HepG2 (cell line): ENCODE results near the gene COMMD7. TPM values are rescaled to one million over a fixed set of nuclear protein-coding genes. Genes with fewer than 3 reads are reported as not detected.

ENCODE experiments used
- ATM ChIP-seq: fragments of 450-650 bp; IDR thresholded peaks from 2 replicates; pipeline ENCODE4 v1.7.1; 2017; ENCODE audit warnings: mild to moderate bottlenecking, borderline replicate concordance
- CBFB ChIP-seq: sonication (generic); formaldehyde crosslinking; IDR thresholded peaks from 2 replicates; pipeline ENCODE4 v1.4.0; 2020; ENCODE audit warnings: missing genetic modification reagents
- CEBPB ChIP-seq: IDR thresholded peaks from 2 replicates; pipeline ENCODE4 v1.6.1; 2011; ENCODE audit warnings: low read depth, low read length, improper control_type of control experiment, borderline replicate concordance
- FOXJ3 ChIP-seq: sonication (generic); formaldehyde crosslinking; IDR thresholded peaks from 2 replicates; pipeline ENCODE4 v1.4.0; 2020; ENCODE audit warnings: missing genetic modification reagents, mild to moderate bottlenecking, borderline replicate concordance
- FOXP1 ChIP-seq, 2 experiments: fragments of 450-650 bp in 1 of 2; IDR thresholded peaks; 2 replicates each; pipeline ENCODE4 v1.6.1; 2017 to 2018; ENCODE audit warnings: antibody characterized with exemption in 1 of 2
- HNRNPL ChIP-seq: fragments of 200-400 bp; formaldehyde crosslinking; IDR thresholded peaks from 2 replicates; pipeline ENCODE4 v1.6.1; 2017; ENCODE audit warnings: mild to moderate bottlenecking, low read depth, low read length
- MIER3 ChIP-seq: IDR thresholded peaks from 2 replicates; pipeline ENCODE4 v1.6.1; 2016; ENCODE audit warnings: missing compliant biosample characterization, borderline replicate concordance
- MTA1 ChIP-seq: sonication (generic); formaldehyde crosslinking; IDR thresholded peaks from 2 replicates; pipeline ENCODE4 v1.4.0; 2020; ENCODE audit warnings: missing genetic modification reagents, mild to moderate bottlenecking, borderline replicate concordance
- PHF20 ChIP-seq: sonication (generic); formaldehyde crosslinking; IDR thresholded peaks from 2 replicates; pipeline ENCODE4 v1.5.0; 2020; ENCODE audit warnings: mild to moderate bottlenecking, missing genetic modification reagents
- PRPF4 ChIP-seq: fragments of 200-400 bp; formaldehyde crosslinking; IDR thresholded peaks from 2 replicates; pipeline ENCODE4 v1.6.1; 2016; ENCODE audit warnings: low read length, low read depth; ENCODE audit not compliant: poor library complexity, severe bottlenecking
- REST ChIP-seq, 2 experiments: IDR thresholded peaks; 2 replicates each; pipeline ENCODE4 v1.6.1; 2011 to 2012; ENCODE audit warnings: low read length in 2 of 2, borderline replicate concordance in 1 of 2, low read depth in 1 of 2, mild to moderate bottlenecking in 1 of 2, moderate library complexity in 1 of 2
- SUZ12 ChIP-seq: fragments of 150-350 bp; IDR thresholded peaks from 2 replicates; pipeline ENCODE4 v1.6.1; 2014; ENCODE audit warnings: low read depth, low read length
- TEAD3 ChIP-seq: optimal IDR thresholded peaks from 2 replicates; pipeline ENCODE3; 2016; ENCODE audit warnings: borderline replicate concordance
- ZNF101 ChIP-seq: sonication (generic); formaldehyde crosslinking; IDR thresholded peaks from 2 replicates; pipeline ENCODE4 v1.4.0; 2020; ENCODE audit warnings: mild to moderate bottlenecking, low read depth, missing genetic modification reagents, borderline replicate concordance
- ZNF143 ChIP-seq: sonication (generic); formaldehyde crosslinking; IDR thresholded peaks from 2 replicates; pipeline ENCODE4 v1.4.0; 2020; ENCODE audit warnings: missing genetic modification reagents
- ZNF160 ChIP-seq: sonication (generic); formaldehyde crosslinking; IDR thresholded peaks from 2 replicates; pipeline ENCODE4 v1.8.0; 2022; ENCODE audit warnings: mild to moderate bottlenecking, inconsistent platforms, missing genetic modification reagents
- ZNF24 ChIP-seq: fragments of 450-650 bp; IDR thresholded peaks from 2 replicates; pipeline ENCODE4 v1.6.1; 2017; ENCODE audit warnings: antibody characterized with exemption, mild to moderate bottlenecking
- ZNF570 ChIP-seq: sonication (generic); formaldehyde crosslinking; IDR thresholded peaks from 2 replicates; pipeline ENCODE4 v1.4.0; 2020; ENCODE audit warnings: mild to moderate bottlenecking, missing genetic modification reagents, borderline replicate concordance
- ZNF878 ChIP-seq: sonication (generic); formaldehyde crosslinking; IDR thresholded peaks from 2 replicates; pipeline ENCODE4 v1.8.1; 2023; ENCODE audit warnings: mild to moderate bottlenecking, missing genetic modification reagents, moderate library complexity
- polyA plus RNA-seq, 8 experiments: library from polyadenylated mRNA; depleted of rRNA in 3 of 8; stranded (reverse) in 7 of 8; unstranded in 1 of 8; fragments of >200 nt; fragmentation: Illumina TruSeq in 4 of 8; extraction: Trizol in 4 of 8; gene quantifications; 2 replicates each; pipeline versions ENCODE4 v1.2.1 to v1.2.3, GENCODE V29; 2011 to 2016; ENCODE audit warnings: low read depth in 4 of 8, missing spikeins in 1 of 8, mixed read lengths in 1 of 8; ENCODE audit not compliant: insufficient read depth in 1 of 8
- total RNA-seq, 5 experiments: library from RNA; depleted of rRNA; stranded (reverse); fragments of >200 nt; fragmentation: Illumina TruSeq; extraction: Trizol; gene quantifications; 2 replicates each; pipeline ENCODE4 v1.2.3, GENCODE V29; 2016; ENCODE audit warnings: low read depth in 1 of 5
- TF ChIP-seq, protein P1 (sequence below): sonication (generic); formaldehyde crosslinking; IDR thresholded peaks from 2 replicates; pipeline ENCODE4 v1.8.0; 2022; ENCODE audit warnings: mild to moderate bottlenecking, missing genetic modification reagents, borderline replicate concordance
- TF ChIP-seq, protein P2 (sequence below): sonication (generic); formaldehyde crosslinking; IDR thresholded peaks from 2 replicates; pipeline ENCODE4 v1.9.0; 2022; ENCODE audit warnings: missing genetic modification reagents, mild to moderate bottlenecking, borderline replicate concordance
- TF ChIP-seq, protein P3 (sequence below): fragments of 450-650 bp; IDR thresholded peaks from 2 replicates; pipeline ENCODE4 v1.6.1; 2017

COMMD7 gene
- total and polyA plus RNA-seq, 2 of the 13 experiments (the other 11 are each of a cell fraction or from before 2014, with no cell fraction given), result 42.1 to 53.3 TPM

DNA sequence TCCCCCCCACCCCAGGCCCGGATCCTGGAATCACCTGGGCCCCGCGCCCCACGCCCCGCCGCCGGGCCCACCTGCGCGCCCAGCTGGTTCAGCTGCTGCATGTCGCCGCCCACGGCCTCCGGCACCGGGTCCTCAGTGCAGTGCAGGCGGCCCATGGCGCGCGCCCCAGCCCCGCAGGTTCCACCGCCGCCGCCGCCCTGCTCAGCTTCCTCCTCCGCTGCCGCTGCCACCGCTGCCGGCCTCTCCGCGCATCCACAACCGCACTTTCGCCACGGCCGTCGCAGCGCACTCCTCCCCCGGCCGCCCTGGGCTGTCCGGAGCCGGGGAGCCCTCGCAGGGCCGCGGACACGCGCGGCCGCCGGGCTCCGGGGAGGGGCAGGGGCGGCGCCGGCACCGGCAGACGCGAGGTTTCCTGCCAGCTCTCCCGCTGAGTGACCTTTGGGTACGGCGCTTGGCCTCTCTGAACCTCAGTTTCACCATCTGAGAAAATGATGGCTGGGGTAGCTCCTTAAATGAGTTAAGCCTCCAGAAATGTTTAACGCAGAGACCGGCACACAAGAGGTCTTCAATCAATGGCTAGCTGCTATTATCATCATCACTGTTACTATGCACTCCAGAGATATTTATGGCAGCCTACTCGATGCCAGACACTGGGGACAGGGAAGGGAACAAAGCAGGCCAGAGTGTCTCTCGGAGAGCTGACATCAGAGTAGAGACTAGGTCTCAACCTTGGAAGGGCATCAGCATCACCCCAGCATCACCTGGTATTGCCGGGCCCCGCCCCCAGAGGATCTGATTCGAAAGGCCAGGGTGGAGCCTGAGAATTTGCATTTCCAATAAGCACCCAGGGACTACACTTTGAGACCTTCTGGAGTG is at the start of gene COMMD7 (continued):
- TF ChIP-seq ZNF160 (CRISPR knock-in tag) (no peak), MTA1 (peak; percentile 82; the same call in 1 of the 2 replicates), ZNF878 (no peak), PRPF4 (no peak), PHF20 (CRISPR knock-in tag) (peak; percentile 74), CEBPB (no peak), REST (IDR thresholded peaks at IDR 0.05; ENCODE audit: borderline replicate concordance in 1 of 2, low read depth in 1 of 2, low read length in 2 of 2) (no peak), ATM (no peak), SUZ12 (no peak), ZNF570 (CRISPR knock-in tag) (0 out of 2 replicates have a peak, but pooled peaks have one; percentile 55), HNRNPL (no peak), ZNF143 (no peak), TEAD3 (no peak), MIER3 (CRISPR knock-in tag) (no peak), FOXP1 (IDR thresholded peaks at IDR 0.05) (no peak), FOXP1 (CRISPR knock-in tag; IDR thresholded peaks at IDR 0.05) (no peak), ZNF101 (CRISPR knock-in tag) (no peak), FOXJ3 (no peak), ZNF24 (no peak), CBFB (peak; percentile 67; the same call in 1 of the 2 replicates)
- TF ChIP-seq, protein P1, sequence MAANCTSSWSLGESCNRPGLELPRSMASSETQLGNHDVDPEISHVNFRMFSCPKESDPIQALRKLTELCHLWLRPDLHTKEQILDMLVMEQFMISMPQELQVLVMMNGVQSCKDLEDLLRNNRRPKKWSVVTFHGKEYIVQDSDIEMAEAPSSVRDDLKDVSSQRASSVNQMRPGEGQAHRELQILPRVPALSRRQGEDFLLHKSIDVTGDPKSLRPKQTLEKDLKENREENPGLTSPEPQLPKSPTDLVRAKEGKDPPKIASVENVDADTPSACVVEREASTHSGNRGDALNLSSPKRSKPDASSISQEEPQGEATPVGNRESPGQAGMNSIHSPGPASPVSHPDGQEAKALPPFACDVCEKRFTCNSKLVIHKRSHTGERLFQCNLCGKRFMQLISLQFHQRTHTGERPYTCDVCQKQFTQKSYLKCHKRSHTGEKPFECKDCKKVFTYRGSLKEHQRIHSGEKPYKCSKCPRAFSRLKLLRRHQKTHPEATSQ (CRISPR knock-in tag), result no peak
- TF ChIP-seq, protein P2, sequence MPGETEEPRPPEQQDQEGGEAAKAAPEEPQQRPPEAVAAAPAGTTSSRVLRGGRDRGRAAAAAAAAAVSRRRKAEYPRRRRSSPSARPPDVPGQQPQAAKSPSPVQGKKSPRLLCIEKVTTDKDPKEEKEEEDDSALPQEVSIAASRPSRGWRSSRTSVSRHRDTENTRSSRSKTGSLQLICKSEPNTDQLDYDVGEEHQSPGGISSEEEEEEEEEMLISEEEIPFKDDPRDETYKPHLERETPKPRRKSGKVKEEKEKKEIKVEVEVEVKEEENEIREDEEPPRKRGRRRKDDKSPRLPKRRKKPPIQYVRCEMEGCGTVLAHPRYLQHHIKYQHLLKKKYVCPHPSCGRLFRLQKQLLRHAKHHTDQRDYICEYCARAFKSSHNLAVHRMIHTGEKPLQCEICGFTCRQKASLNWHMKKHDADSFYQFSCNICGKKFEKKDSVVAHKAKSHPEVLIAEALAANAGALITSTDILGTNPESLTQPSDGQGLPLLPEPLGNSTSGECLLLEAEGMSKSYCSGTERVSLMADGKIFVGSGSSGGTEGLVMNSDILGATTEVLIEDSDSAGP (CRISPR knock-in tag), result no peak; the same call in 1 of the 2 replicates
- TF ChIP-seq, protein P3, sequence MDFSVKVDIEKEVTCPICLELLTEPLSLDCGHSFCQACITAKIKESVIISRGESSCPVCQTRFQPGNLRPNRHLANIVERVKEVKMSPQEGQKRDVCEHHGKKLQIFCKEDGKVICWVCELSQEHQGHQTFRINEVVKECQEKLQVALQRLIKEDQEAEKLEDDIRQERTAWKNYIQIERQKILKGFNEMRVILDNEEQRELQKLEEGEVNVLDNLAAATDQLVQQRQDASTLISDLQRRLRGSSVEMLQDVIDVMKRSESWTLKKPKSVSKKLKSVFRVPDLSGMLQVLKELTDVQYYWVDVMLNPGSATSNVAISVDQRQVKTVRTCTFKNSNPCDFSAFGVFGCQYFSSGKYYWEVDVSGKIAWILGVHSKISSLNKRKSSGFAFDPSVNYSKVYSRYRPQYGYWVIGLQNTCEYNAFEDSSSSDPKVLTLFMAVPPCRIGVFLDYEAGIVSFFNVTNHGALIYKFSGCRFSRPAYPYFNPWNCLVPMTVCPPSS, result no peak
